Nephron (organoid): ENCODE results near the gene TXNDC16.
"Not testable (repeated sequence)": the region's sequence is repeated elsewhere in the genome, so short reads cannot be mapped to it uniquely, and the experiment has no call there.

Experiments used
- H3K27ac Mint-ChIP-seq, 3 experiments: 2 replicates each; pipeline ENCODE4 v1.8.0; 2020; ENCODE audit warnings: mixed read lengths in 3 of 3, mild to moderate bottlenecking in 2 of 3, moderate library complexity in 1 of 3
- H3K27me3 Mint-ChIP-seq: 2 replicates; pipeline ENCODE4 v1.8.0; 2021; ENCODE audit warnings: low read depth, mild to moderate bottlenecking, moderate library complexity, mixed read lengths
- H3K36me3 Mint-ChIP-seq: 2 replicates; pipeline ENCODE4 v1.8.0; 2020; ENCODE audit warnings: low read depth, mixed read lengths
- H3K4me1 Mint-ChIP-seq: 2 replicates; pipeline ENCODE4 v1.8.0; 2020; ENCODE audit warnings: mixed read lengths
- H3K4me3 Mint-ChIP-seq, 3 experiments: 2 replicates each; pipeline ENCODE4 v1.8.0; 2020; ENCODE audit warnings: mild to moderate bottlenecking in 3 of 3, mixed read lengths in 3 of 3, moderate library complexity in 2 of 3
- H3K9me3 Mint-ChIP-seq: 2 replicates; pipeline ENCODE4 v1.8.0; 2020; ENCODE audit warnings: mixed read lengths
- TF ChIP-seq, protein P1 (sequence below), 3 experiments: fragments of 200-600 bp; sonication (generic); IDR thresholded peaks; one replicate each; pipeline ENCODE4 v1.5.0; 2021; ENCODE audit warnings: antibody characterized with exemption in 3 of 3; ENCODE audit not compliant: unreplicated experiment in 3 of 3

TXNDC16 gene

DNA sequence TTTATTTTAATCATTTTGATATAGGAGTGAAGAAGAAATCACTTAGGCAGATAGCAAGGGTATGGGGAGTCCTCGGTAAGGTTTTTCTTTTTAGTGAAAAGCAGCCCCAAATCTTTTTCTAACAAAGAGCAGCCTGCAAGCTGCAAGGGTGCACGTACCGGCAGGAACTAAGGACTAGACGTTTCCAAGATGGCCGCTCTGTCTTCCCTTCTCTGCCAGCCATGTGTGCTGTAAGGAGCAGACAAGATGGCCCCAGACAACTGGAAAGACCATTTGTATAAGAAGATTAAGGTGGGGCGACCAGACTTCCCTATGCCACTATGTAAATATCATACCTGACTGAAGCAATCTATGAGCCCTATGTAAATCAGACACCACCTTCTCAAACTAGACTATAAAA is 79.6 kb downstream of the TXNDC16 start:
- H3K4me3 Mint-ChIP-seq: no peak overlapping the region
- H3K27ac Mint-ChIP-seq: no peak overlapping the region
- H3K36me3 Mint-ChIP-seq: peaks cover 32% of the 10 kb centered on the region
- H3K27me3 Mint-ChIP-seq: no peaks in the 10 kb centered on the region
- H3K4me1 Mint-ChIP-seq: no peaks in the 10 kb centered on the region
- TF ChIP-seq, protein P1, sequence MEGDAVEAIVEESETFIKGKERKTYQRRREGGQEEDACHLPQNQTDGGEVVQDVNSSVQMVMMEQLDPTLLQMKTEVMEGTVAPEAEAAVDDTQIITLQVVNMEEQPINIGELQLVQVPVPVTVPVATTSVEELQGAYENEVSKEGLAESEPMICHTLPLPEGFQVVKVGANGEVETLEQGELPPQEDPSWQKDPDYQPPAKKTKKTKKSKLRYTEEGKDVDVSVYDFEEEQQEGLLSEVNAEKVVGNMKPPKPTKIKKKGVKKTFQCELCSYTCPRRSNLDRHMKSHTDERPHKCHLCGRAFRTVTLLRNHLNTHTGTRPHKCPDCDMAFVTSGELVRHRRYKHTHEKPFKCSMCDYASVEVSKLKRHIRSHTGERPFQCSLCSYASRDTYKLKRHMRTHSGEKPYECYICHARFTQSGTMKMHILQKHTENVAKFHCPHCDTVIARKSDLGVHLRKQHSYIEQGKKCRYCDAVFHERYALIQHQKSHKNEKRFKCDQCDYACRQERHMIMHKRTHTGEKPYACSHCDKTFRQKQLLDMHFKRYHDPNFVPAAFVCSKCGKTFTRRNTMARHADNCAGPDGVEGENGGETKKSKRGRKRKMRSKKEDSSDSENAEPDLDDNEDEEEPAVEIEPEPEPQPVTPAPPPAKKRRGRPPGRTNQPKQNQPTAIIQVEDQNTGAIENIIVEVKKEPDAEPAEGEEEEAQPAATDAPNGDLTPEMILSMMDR (IDR thresholded peaks at IDR 0.05; ENCODE audit: unreplicated experiment in 3 of 3): no peak
- peaks cover 14% of the 10 kb centered on the region for H3K9me3 Mint-ChIP-seq

DNA sequence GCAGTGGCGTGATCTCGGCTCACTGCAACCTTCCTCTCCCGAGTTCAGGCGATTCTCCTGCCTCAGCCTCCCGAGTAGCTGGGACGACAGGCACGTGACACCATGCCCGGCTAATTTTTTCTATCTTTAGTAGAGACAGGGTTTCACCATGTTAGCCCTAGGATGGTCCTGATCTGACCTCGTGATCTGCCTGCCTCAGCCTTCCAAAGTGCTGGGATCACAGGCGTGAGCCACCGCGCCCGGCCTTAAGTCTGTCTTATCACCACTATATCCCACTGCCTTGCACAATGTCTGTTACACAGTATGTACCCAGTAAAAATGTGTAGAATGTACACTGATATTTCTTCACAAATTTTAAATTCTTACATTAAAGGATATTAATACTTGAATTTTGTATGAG is 80.1 kb downstream of the TXNDC16 start:
- H3K27ac Mint-ChIP-seq, H3K27me3 Mint-ChIP-seq, H3K4me1 Mint-ChIP-seq, H3K4me3 Mint-ChIP-seq: not testable (repeated sequence)
- Mint-ChIP-seq H3K9me3 (peaks cover 13% of the 10 kb centered on the region), H3K36me3 (peaks cover 27% of the 10 kb centered on the region)

DNA sequence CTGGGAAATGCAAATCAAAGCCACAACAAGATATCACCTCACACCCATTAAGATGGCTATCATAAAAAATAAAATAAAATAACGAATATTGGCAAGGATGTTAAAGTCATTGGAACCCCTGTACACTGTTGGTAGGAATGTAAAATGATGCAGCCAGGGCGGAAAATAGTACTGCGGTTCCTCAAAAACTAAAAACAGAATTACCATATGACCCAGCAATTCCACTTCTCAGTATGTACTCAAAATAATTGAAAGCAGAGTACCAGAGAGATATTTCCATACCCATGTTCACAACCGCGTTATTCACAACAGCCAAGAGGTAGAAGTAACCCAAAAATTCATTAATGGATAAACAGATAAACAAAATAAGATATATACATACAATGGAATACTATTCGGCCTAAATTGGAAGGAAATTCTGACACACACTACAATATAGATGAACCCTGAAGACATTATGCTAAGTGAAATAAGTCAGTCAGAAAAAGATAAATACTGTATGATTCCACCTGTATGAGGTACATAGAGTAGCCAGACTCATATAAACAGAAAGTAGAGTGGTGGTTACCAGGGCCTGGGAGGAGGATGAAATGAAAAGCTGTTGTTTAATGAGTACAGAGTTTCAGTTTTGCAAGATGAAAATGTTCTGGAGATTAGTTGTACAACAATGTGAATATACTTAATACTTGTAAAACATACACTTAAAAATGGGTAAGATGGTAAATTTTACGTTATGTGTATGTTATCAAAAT is 84.6 kb downstream of the TXNDC16 start:
- H3K27me3 Mint-ChIP-seq: no peaks in the 10 kb centered on the region
- no peak overlapping the region for H3K4me3 Mint-ChIP-seq
- H3K27ac Mint-ChIP-seq: no peak overlapping the region
- TF ChIP-seq, protein P1 (IDR thresholded peaks at IDR 0.05; ENCODE audit: unreplicated experiment in 3 of 3): no peak
- no peaks in the 10 kb centered on the region for H3K9me3 Mint-ChIP-seq
- H3K36me3 Mint-ChIP-seq: peaks cover 17% of the 10 kb centered on the region
- no peaks in the 10 kb centered on the region for H3K4me1 Mint-ChIP-seq

DNA sequence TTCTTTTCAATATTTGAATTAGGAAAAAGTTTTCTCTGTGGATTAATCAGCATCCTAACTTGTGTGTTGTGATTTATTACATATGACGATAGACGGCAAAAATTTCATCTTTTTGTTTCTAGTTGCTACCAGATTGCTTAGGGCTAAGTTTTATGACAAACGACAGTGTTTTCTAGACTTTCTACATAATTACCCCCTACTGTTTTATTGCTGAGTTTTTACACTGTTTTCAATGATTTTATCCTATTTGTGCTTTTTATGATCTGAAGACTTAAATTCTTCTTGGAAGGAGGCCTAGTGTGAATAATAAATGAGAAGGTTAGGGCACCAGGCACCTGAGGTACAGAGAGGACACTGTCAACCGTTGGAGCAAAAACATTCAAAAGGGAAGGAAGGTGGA is 88.1 kb downstream of the TXNDC16 start:
- Mint-ChIP-seq H3K27ac (no peak overlapping the region), H3K4me3 (no peak overlapping the region), H3K36me3 (peaks cover 39% of the 10 kb centered on the region), H3K9me3 (peaks cover 7% of the 10 kb centered on the region), H3K4me1 (no peaks in the 10 kb centered on the region), H3K27me3 (no peaks in the 10 kb centered on the region)
- TF ChIP-seq, protein P1 (IDR thresholded peaks at IDR 0.05; ENCODE audit: unreplicated experiment in 3 of 3): no peak

DNA sequence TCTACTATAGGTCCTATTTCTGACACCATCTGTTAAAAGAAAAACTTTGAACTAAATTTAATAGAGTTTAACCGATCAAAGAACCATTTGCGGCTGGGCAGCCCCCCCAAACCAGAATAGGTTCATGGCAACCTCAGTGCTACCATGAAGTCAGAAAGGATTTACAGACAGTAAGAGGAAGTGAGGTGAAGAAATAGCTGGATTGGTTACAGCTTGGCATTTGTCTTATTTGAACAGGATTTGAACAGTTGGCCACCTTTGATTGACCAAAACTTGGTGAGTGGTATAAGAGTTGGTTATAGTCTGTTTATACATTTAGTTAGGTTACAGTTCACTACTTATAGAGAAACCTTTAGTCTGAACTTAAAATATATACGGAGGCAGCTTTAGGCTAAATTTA is 88.9 kb downstream of the TXNDC16 start:
- Mint-ChIP-seq H3K36me3 (peaks cover 42% of the 10 kb centered on the region), H3K9me3 (peaks cover 9% of the 10 kb centered on the region), H3K4me1 (no peaks in the 10 kb centered on the region), H3K27me3 (no peaks in the 10 kb centered on the region), H3K4me3 (no peak overlapping the region), H3K27ac (no peak overlapping the region)
- TF ChIP-seq, protein P1 (IDR thresholded peaks at IDR 0.05; ENCODE audit: unreplicated experiment in 3 of 3): no peak

DNA sequence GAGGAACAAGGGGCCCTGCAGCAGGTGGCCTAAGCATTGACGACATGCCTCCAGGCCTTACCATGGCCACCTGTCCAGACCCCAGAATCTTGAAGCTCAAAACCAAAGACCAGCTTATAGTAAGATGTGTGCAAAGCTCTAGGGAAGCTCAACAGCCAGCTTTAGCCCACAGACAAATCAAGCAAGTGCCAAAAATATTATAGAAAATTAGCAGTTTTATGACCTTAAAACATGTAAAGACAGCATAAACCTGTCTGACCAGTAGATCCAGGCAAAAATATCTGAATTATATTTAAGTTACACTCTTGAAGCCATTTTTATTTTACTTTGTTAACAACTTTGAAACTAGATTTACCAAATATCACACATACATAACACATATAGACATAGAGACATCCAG is 90.6 kb downstream of the TXNDC16 start:
- peaks cover 9% of the 10 kb centered on the region for H3K9me3 Mint-ChIP-seq
- peaks cover 45% of the 10 kb centered on the region for H3K36me3 Mint-ChIP-seq
- no peak overlapping the region for H3K27ac Mint-ChIP-seq
- no peaks in the 10 kb centered on the region for H3K27me3 Mint-ChIP-seq
- H3K4me1 Mint-ChIP-seq: no peaks in the 10 kb centered on the region
- TF ChIP-seq, protein P1 (IDR thresholded peaks at IDR 0.05; ENCODE audit: unreplicated experiment in 3 of 3): no peak
- no peak overlapping the region for H3K4me3 Mint-ChIP-seq
